HG03175 (cell line): ENCODE data around the gene PMVK.
A peak's percentile ranks its signal among the peaks of the same experiment; 100 is the strongest.

ENCODE experiments used
- ATAC-seq: cut with Tn5 transposase; IDR thresholded peaks from one replicate; pipeline ENCODE4 v1.9.1; 2021; ENCODE audit warnings: mild to moderate bottlenecking, moderate library complexity; ENCODE audit not compliant: unreplicated experiment

Gene PMVK

GRCh38 chr1:154967331-154967950 lies 30.9 kb upstream of the PMVK start:
- no peak for ATAC-seq

GRCh38 chr1:154966111-154966510 lies 29.6 kb upstream of the PMVK start:
- no peak for ATAC-seq

GRCh38 chr1:154964359-154964758 lies 27.8 kb upstream of the PMVK start:
- no peak for ATAC-seq

GRCh38 chr1:154963643-154964042 lies 27.1 kb upstream of the PMVK start:
- ATAC-seq, result no peak

GRCh38 chr1:154962795-154963330 lies 26.3 kb upstream of the PMVK start:
- no peak for ATAC-seq

- ATAC-seq, result no peak
These were observed 25.7 kb upstream of the PMVK start for GRCh38 chr1:154962156-154962749.

- ATAC-seq, result peak; percentile 79
These were observed 25.0 kb upstream of the PMVK start, which contains the start of gene PYGO2 for GRCh38 chr1:154961207-154962155. TSS of gene PYGO2 (minus strand) at chr1:154961782. CDS start at chr1:154961576, 206 bp downstream.

- ATAC-seq, result no peak
These were observed 24.1 kb upstream of the PMVK start for GRCh38 chr1:154960446-154961136.

- no peak for ATAC-seq
These were observed 22.9 kb upstream of the PMVK start for GRCh38 chr1:154959426-154959780.

- no peak for ATAC-seq
These were observed 22.3 kb upstream of the PMVK start for GRCh38 chr1:154958681-154959425.

GRCh38 chr1:154958036-154958435 lies 21.5 kb upstream of the PMVK start:
- no peak for ATAC-seq

- ATAC-seq, result no peak
These were observed 20.7 kb upstream of the PMVK start for GRCh38 chr1:154957091-154957657.

- no peak for ATAC-seq
These were observed 20.0 kb upstream of the PMVK start for GRCh38 chr1:154956544-154956941.

- ATAC-seq, result peak; percentile 65
These were observed 19.4 kb upstream of the PMVK start, which contains the start of gene PBXIP1 for GRCh38 chr1:154955718-154956543. TSS of gene PBXIP1 (minus strand) at chr1:154956099. CDS start at chr1:154953721, 2,378 bp downstream.

GRCh38 chr1:154955039-154955717 lies 18.7 kb upstream of the PMVK start:
- ATAC-seq, result peak; percentile 65

GRCh38 chr1:154954541-154954940 lies 18.0 kb upstream of the PMVK start:
- no peak for ATAC-seq

- ATAC-seq, result no peak
These were observed 17.1 kb upstream of the PMVK start for GRCh38 chr1:154953611-154954038.

- no peak for ATAC-seq
These were observed 16.1 kb upstream of the PMVK start for GRCh38 chr1:154952664-154953063.
